Osteocyte (in vitro differentiated cells): ENCODE results near the gene MBD3. TPM values are rescaled to one million over a fixed set of nuclear protein-coding genes. Genes with fewer than 3 reads are reported as not detected.

Experiments
- DNase-seq: peaks from one replicate; pipeline ENCODE4 v3.0.0; 2021; ENCODE audit warnings: mixed read lengths; ENCODE audit not compliant: unreplicated experiment; ENCODE audit errors: extremely low spot score
- H3K27ac Mint-ChIP-seq: one replicate; pipeline ENCODE4 v1.8.0; 2021; ENCODE audit warnings: mild to moderate bottlenecking, mixed read lengths; ENCODE audit not compliant: unreplicated experiment
- H3K27me3 Mint-ChIP-seq: one replicate; pipeline ENCODE4 v1.8.0; 2021; ENCODE audit warnings: mixed read lengths; ENCODE audit not compliant: unreplicated experiment
- H3K36me3 Mint-ChIP-seq: one replicate; pipeline ENCODE4 v1.8.0; 2021; ENCODE audit warnings: mixed read lengths; ENCODE audit not compliant: unreplicated experiment
- H3K4me1 Mint-ChIP-seq: one replicate; pipeline ENCODE4 v1.8.0; 2021; ENCODE audit warnings: mixed read lengths; ENCODE audit not compliant: unreplicated experiment
- H3K4me3 Mint-ChIP-seq: one replicate; pipeline ENCODE4 v1.8.0; 2021; ENCODE audit warnings: mild to moderate bottlenecking, moderate library complexity, mixed read lengths; ENCODE audit not compliant: unreplicated experiment
- H3K9me3 Mint-ChIP-seq: one replicate; pipeline ENCODE4 v1.8.0; 2021; ENCODE audit warnings: mixed read lengths; ENCODE audit not compliant: unreplicated experiment
- CTCF ChIP-seq: fragments of 200-600 bp; sonication (generic); IDR thresholded peaks from 2 replicates; pipeline ENCODE4 v1.5.0; 2021; ENCODE audit warnings: antibody characterized with exemption, mild to moderate bottlenecking, moderate library complexity
- total RNA-seq: library from RNA; stranded (reverse); gene quantifications from 2 replicates; pipeline ENCODE4 v1.2.1, GENCODE V29; 2021

MBD3 gene
- total RNA-seq, 1 donor from 2014 or later, result 101 TPM

- Mint-ChIP-seq H3K9me3 (no peaks in the 10 kb centered on the region), H3K4me1 (peaks cover 5% of the 10 kb centered on the region), H3K36me3 (peaks cover 10% of the 10 kb centered on the region), H3K27me3 (no peaks in the 10 kb centered on the region), H3K4me3 (no peak overlapping the region), H3K27ac (no peak overlapping the region)
- TF ChIP-seq CTCF, result no peak
- DNase-seq, result no peak
These were observed 6.3 kb upstream of the MBD3 start for GRCh38 chr19:1598777-1599459.

- Mint-ChIP-seq H3K9me3 (no peaks in the 10 kb centered on the region), H3K4me1 (peaks cover 20% of the 10 kb centered on the region), H3K27ac (peak overlapping the region; percentile 93), H3K27me3 (no peaks in the 10 kb centered on the region), H3K36me3 (peaks cover 9% of the 10 kb centered on the region), H3K4me3 (no peak overlapping the region)
- DNase-seq, result no peak
- TF ChIP-seq CTCF, result no peak
These were observed 772 bp upstream of the MBD3 start for GRCh38 chr19:1593501-1593772.

DNA sequence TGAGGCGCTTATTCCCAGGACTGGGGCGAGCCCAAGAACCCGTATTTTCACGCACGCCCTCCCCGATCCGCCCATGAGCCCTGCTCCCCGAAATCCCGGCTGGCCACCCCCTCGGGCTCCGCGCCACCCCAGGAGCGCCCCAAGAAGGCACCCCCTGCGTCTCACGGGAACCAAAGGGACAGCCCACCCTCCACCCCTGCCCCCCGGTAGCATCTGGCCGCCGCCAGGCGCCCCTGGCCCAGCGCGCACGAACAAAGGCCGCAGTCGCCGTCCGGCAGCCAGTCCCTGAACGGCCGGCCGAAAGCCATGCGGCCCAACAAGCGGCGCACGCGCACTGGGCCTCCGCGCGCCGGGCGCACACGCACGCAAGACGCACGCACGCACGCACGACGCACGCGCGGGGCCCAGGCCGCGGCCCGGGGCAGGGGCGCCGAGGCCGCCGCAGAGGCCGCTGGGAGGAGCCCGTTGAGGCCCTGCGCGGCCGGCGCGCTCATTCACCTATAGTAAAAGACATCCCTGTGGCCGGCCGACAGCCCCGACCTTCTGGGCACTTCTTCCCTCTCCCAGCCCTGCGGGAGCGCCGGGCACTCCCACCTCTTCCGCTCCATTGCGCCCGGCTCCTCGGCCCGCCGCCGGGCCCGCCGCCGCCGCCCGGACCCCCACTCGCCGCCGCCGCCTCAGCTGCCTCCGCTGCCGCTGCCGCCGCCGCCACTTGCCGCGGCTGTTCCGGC lies 476 bp downstream of the MBD3 start:
- H3K4me3 Mint-ChIP-seq, result peak overlapping the region; percentile 87
- no peaks in the 10 kb centered on the region for H3K27me3 Mint-ChIP-seq
- no peak for TF ChIP-seq CTCF

GRCh38 chr19:1591421-1592023 lies 1.1 kb downstream of the MBD3 start:
- Mint-ChIP-seq H3K36me3 (peaks cover 2% of the 10 kb centered on the region), H3K27ac (peak overlapping the region; percentile 83), H3K27me3 (no peaks in the 10 kb centered on the region), H3K9me3 (no peaks in the 10 kb centered on the region), H3K4me1 (peaks cover 29% of the 10 kb centered on the region), H3K4me3 (peak overlapping the region; percentile 87)
- DNase-seq, result no peak
- no peak for TF ChIP-seq CTCF

More for the DNA sequence above, 476 bp downstream of the MBD3 start:
- H3K27ac Mint-ChIP-seq, result peak overlapping the region; percentile 83
- DNase-seq, result peak; percentile 96
- peaks cover 29% of the 10 kb centered on the region for H3K4me1 Mint-ChIP-seq
- H3K9me3 Mint-ChIP-seq, result no peaks in the 10 kb centered on the region
- peaks cover 4% of the 10 kb centered on the region for H3K36me3 Mint-ChIP-seq
